DMS53 treated with DMSO at 0.1 percent for 48 hours (cell line): ENCODE measurements around the gene HES3.

Source experiments
- DNase-seq: peaks from one replicate; lab custom pipeline; 2025; ENCODE audit not compliant: unreplicated experiment; lab: John Stamatoyannopoulos, UW

Gene HES3

GRCh38 chr1:6260961-6261614, 17.1 kb downstream of the HES3 start, which contains the start of gene GPR153:
GPR153 (minus strand) TSS chr1:6261098; CDS start chr1:6254905, 6,193 bp downstream.
- no peak for DNase-seq

GRCh38 chr1:6261615-6261995, 17.6 kb downstream of the HES3 start:
- no peak for DNase-seq

GRCh38 chr1:6262555-6263420, 18.8 kb downstream of the HES3 start:
- no peak for DNase-seq

DNA sequence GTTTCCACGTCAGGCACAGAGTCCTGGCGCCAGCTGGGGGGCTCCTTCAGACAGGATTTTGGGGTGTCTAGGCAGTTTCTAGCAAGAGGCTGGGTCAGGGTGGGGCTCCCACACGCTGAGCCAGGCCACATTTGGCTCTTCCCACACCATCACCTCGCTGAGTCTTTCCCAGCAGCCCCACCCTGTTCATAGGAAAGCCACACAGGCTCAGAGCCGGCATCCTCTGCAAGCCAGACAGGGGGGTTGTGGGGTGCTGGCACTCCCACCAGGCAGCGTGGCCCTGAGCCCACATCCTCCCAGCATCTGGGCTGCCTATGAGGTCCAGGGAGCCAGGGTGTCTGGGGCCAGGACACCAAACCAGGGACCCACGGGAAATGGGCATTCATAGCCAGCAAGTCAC, 19.7 kb downstream of the HES3 start:
- DNase-seq, result no peak

GRCh38 chr1:6265151-6265550, 21.2 kb downstream of the HES3 start:
- no peak for DNase-seq

DNA sequence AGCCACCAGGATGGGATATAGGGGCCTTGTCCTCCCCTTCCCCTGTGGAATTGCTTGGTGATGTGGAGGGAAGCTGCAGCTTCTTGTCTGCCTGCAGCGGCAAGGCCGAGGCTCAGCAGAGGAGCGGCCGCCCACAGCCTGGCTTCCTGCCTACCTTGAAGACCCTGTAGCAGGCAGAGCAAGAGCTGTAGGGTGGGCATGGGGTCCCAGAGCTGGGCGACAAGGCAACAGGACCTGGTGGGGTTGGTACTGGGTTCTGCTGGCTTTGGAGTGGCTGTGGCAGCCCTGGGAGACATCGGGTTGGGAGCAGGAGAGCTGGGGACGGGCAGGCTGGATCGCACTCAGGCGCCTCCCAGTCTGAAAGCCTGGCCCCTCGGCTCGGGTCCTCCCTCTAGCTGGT, 22.7 kb downstream of the HES3 start:
- no peak for DNase-seq

DNA sequence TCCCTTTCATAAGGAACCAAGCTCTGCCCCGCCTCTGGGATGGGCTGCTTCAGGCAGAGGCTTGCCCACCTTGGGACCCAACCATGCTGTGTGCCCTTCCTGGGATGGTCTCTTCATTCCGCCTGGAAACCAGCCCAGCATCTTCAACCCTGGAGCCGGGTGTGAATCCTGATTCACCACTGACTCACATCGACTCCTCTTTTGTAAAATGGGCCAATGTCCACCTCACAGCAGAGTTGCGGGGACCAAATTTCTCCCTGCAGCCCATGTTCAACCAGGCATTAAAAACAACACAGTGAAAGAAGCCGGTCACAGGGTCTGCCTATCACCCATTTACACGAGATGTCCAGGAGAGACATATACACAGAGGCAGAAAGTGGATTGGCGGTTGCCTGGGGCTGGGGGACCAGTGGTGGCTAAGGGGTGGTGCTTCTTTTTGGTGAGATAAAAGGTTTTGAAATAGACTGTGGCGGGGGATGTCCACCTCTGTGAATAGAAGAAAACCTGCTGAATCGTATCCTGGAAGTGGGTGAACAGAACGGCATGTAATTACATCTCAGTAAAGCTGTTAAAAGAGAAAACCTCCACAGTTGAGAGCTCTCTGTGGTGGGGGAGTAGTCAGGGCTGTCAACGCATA, 23.8 kb downstream of the HES3 start:
- DNase-seq, result no peak

DNA sequence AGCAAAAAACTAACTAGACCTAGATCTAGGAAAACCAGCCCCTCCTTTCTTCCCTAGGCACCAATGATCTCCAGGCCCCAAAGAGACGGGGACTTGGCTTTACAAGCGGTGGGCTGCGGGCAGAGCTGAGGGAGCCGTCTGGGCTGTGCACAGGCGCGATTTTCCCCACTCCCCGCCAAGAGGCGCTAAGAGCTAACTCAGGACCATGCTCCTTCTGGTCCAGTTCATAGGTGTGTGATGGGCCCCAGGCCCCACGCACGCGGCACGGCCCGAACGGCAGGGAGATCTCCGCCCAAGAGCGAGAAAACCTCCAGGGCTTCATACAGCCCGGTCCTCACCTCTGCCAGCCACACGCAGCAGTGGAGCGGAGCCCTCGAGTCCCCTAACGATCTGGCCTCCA, 24.4 kb downstream of the HES3 start:
- no peak for DNase-seq

- DNase-seq, result no peak
Observed at GRCh38 chr1:6269296-6269695, 25.3 kb downstream of the HES3 start.

- DNase-seq, result no peak
Observed at GRCh38 chr1:6269720-6270400, 25.9 kb downstream of the HES3 start.

GRCh38 chr1:6270401-6270800, 26.4 kb downstream of the HES3 start:
- no peak for DNase-seq

GRCh38 chr1:6271006-6271405, 27.0 kb downstream of the HES3 start:
- no peak for DNase-seq

- DNase-seq, result no peak
Observed at GRCh38 chr1:6271554-6271953, 27.6 kb downstream of the HES3 start.

GRCh38 chr1:6272452-6272851, 28.5 kb downstream of the HES3 start:
- DNase-seq, result no peak

GRCh38 chr1:6272868-6273267, 28.9 kb downstream of the HES3 start:
- DNase-seq, result no peak

DNA sequence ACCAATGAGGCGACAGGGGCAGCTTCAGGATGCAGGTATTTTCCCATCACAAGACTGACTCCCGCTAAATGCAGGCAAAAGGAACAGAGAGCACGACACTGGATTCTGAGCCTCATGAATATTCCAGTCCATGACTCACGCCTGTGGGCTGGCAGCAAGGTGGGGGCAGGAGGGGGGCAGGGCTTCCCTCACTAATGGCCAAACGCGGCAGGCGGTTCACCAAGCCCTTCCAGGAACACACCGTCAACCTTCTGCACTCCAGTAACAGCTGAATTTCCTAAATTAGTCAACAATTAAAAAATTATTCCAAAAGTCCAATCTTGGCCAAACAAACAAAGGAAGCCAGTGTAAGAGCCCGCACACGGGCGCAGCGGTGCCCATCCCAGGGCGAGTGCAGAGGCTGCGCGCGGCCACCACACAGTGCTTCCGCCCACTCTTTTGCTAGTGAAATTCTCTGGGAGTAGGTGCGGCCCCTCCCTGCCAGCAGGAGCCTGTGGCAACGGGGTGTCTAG, 29.5 kb downstream of the HES3 start:
- no peak for DNase-seq

DNA sequence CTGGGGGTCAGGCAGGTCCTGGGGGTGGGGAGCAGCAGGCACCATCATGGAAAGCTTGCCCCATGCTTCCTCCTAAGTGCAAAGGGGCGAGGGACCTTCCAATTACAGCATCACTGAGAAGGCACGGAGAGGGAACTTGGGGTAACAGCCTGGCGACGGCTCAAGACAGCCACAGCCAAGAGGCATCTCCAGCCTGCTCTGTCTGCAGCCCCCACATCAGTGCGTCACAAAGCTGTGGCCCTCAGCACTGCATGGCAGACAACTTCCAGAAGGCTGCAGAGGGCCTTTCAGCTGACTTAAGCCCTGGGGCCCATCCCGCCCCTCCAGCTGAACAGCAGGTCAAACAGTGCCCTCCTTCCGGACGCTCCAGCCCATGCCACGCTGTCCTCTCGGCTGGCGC, 30.1 kb downstream of the HES3 start:
- DNase-seq, result no peak

GRCh38 chr1:6274622-6275139, 30.7 kb downstream of the HES3 start:
- DNase-seq, result no peak

DNA sequence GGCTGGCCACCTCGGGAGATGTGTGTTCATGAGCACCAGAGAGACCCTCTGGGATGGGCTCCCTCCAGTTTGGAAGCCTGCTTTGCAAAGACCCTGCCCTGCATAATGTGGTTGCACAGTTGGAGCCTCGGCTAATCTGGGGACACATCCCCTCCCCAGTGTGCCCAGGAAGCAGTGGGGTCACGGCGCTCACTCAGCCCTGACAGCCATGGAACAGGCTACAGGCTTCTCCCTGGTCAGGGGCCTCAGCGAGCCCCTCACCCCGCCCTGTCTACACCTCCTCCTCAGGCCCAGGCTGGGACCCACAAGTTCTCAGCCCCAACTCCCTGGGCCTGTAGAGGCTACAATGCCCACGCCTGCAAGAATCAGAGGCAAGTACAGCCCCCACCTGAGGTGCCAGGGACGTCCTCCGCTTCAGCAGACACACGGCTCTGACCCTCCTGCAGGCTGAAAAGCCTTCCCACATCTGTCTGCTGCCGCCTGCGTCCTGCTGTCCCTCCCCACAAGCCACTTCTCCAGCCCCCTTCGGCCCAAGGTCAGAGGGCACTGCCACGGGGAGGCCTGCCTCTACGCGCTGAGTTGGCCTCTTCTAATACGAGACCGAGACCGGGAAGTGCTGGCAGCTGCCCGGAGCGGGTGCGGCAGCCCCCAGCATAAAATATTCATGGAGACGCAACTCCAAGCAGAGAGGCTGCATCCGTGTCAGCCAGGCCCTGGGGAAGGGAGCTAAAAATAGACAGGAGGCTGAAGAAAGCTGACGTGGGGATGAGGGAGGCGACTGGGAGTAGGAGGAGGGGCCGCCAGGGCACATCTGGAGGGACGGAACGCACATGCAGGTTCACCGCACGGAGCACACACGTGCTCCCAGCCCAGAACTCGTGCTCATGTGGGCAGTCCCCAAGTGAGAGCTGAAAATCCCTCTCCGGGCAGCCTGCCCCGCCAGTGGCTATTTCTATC, 32.1 kb downstream of the HES3 start:
- DNase-seq, result no peak
